Endodermal cell (in vitro differentiated cells): ENCODE data around the gene BICD1. TPM values are rescaled to one million over a fixed set of nuclear protein-coding genes. Genes with fewer than 3 reads are reported as not detected.

Source experiments
- DNase-seq: peaks from one replicate; pipeline ENCODE4 v3.0.0-alpha.2; 2017
- H3K27ac ChIP-seq: 2 replicates; pipeline ENCODE4 v1.5.1; 2013; ENCODE audit warnings: mild to moderate bottlenecking, low read depth, low read length, moderate library complexity
- H3K27me3 ChIP-seq: 2 replicates; pipeline ENCODE4 v1.6.1; 2013; ENCODE audit warnings: mild to moderate bottlenecking, low read length, moderate library complexity; ENCODE audit not compliant: insufficient read depth, control insufficient read depth, poor library complexity, severe bottlenecking
- H3K36me3 ChIP-seq: 2 replicates; pipeline ENCODE4 v1.7.0; 2013; ENCODE audit warnings: mild to moderate bottlenecking, low read length, moderate library complexity; ENCODE audit not compliant: control insufficient read depth, insufficient read depth
- H3K4me1 ChIP-seq: one replicate; pipeline ENCODE4 v1.7.0; 2013; ENCODE audit warnings: low read length; ENCODE audit not compliant: control insufficient read depth, insufficient read depth
- H3K4me3 ChIP-seq: 2 replicates; pipeline ENCODE4 v1.5.1; 2013; ENCODE audit warnings: mild to moderate bottlenecking, low read length, moderate library complexity
- H3K9ac ChIP-seq: 2 replicates; pipeline ENCODE4 v1.6.1; 2013; ENCODE audit warnings: mild to moderate bottlenecking, low read length, moderate library complexity; ENCODE audit not compliant: poor library complexity, severe bottlenecking; ENCODE audit errors: extremely low read depth
- H3K9me3 ChIP-seq: 2 replicates; pipeline ENCODE4 v1.6.1; 2013; ENCODE audit warnings: mild to moderate bottlenecking, low read length, moderate library complexity; ENCODE audit not compliant: control insufficient read depth
- H3K27ac Mint-ChIP-seq: 2 replicates; pipeline ENCODE4 v1.8.0; 2020; ENCODE audit warnings: mixed read lengths
- H3K27me3 Mint-ChIP-seq: 2 replicates; pipeline ENCODE4 v1.8.0; 2021; ENCODE audit warnings: mild to moderate bottlenecking, mixed read lengths; ENCODE audit not compliant: insufficient read depth
- H3K36me3 Mint-ChIP-seq: 2 replicates; pipeline ENCODE4 v1.8.0; 2020; ENCODE audit warnings: low read depth, mixed read lengths
- H3K4me1 Mint-ChIP-seq: 2 replicates; pipeline ENCODE4 v1.8.0; 2020; ENCODE audit warnings: mixed read lengths
- H3K4me3 Mint-ChIP-seq: 2 replicates; pipeline ENCODE4 v1.8.0; 2020; ENCODE audit warnings: mild to moderate bottlenecking, moderate library complexity, mixed read lengths
- H3K9me3 Mint-ChIP-seq: 2 replicates; pipeline ENCODE4 v1.8.0; 2020; ENCODE audit warnings: mild to moderate bottlenecking, mixed read lengths
- CTCF ChIP-seq: fragments of 200-600 bp; sonication (generic); conservative IDR thresholded peaks from 2 replicates; pipeline ENCODE4 v1.5.0; 2021; ENCODE audit warnings: antibody characterized with exemption, mild to moderate bottlenecking
- WGBS, 2 experiments: methylation state at CpG; one replicate each; pipeline versions ENCODE4 v1.1.5 to v1.1.7; 2013; ENCODE audit warnings: missing lambda C conversion rate in 2 of 2, mixed read lengths in 1 of 2; ENCODE audit not compliant: insufficient coverage in 1 of 2, insufficient read length in 1 of 2; 5-methylcytosine and 5-hydroxymethylcytosine counted together
- total RNA-seq, 2 donors: library from RNA; stranded (reverse); fragmentation: NEBNext Ultra II Directional in 1 of 2; extraction: Animal tissue kit (Norgen Biotek cat#: 25700) in 1 of 2; gene quantifications; 2 replicates in 1 of 2; 3 replicates in 1 of 2; pipeline ENCODE4 v1.2.1, GENCODE V29; 2021

Gene BICD1
- total RNA-seq, 2 donors from 2014 or later, result 56.0 to 101 TPM

GRCh38 chr12:32305163-32305562, 198.5 kb downstream of the BICD1 start:
- WGBS, 2 experiments, result no CpG with 5 or more reads among the region's 1 CpG
- no peaks in the 10 kb centered on the region for H3K9me3 ChIP-seq
- Mint-ChIP-seq H3K4me1 (peaks cover 27% of the 10 kb centered on the region), H3K27me3 (no peaks in the 10 kb centered on the region), H3K9me3 (no peaks in the 10 kb centered on the region), H3K36me3 (peaks cover 28% of the 10 kb centered on the region), H3K4me3 (no peak overlapping the region), H3K27ac (no peak overlapping the region)
- TF ChIP-seq CTCF, result no peak
- no peak overlapping the region for H3K4me3 ChIP-seq
- DNase-seq, result no peak
- H3K27ac ChIP-seq, result no peak overlapping the region
- peaks cover 12% of the 10 kb centered on the region for H3K4me1 ChIP-seq
- H3K36me3 ChIP-seq, result no peaks in the 10 kb centered on the region
- H3K27me3 ChIP-seq, result no peaks in the 10 kb centered on the region
- H3K9ac ChIP-seq, result no peak overlapping the region

GRCh38 chr12:32307326-32307725, 200.7 kb downstream of the BICD1 start:
- TF ChIP-seq CTCF, result no peak
- H3K27ac ChIP-seq, result no peak overlapping the region

GRCh38 chr12:32309811-32310736, 203.4 kb downstream of the BICD1 start:
- Histone ChIP-seq H3K9ac (no peak overlapping the region), H3K4me3 (no peak overlapping the region), H3K9me3 (no peaks in the 10 kb centered on the region), H3K27me3 (no peaks in the 10 kb centered on the region), H3K4me1 (peaks cover 14% of the 10 kb centered on the region), H3K36me3 (no peaks in the 10 kb centered on the region), H3K27ac (no peak overlapping the region)
- WGBS, 2 experiments, result 92 to 93% methylated on average over 9 of the region's 10 CpGs
- Mint-ChIP-seq H3K27ac (peak overlapping the region; percentile 37), H3K4me1 (peaks cover 44% of the 10 kb centered on the region), H3K36me3 (peaks cover 19% of the 10 kb centered on the region), H3K9me3 (no peaks in the 10 kb centered on the region), H3K4me3 (no peak overlapping the region), H3K27me3 (no peaks in the 10 kb centered on the region)
- no peak for DNase-seq
- TF ChIP-seq CTCF, result no peak

More at GRCh38 chr12:32307326-32307725, 200.7 kb downstream of the BICD1 start:
- Mint-ChIP-seq H3K36me3 (peaks cover 27% of the 10 kb centered on the region), H3K4me1 (peaks cover 39% of the 10 kb centered on the region), H3K27ac (peak overlapping the region; percentile 53), H3K9me3 (no peaks in the 10 kb centered on the region), H3K27me3 (no peaks in the 10 kb centered on the region), H3K4me3 (no peak overlapping the region)
- H3K27me3 ChIP-seq, result no peaks in the 10 kb centered on the region
- H3K9me3 ChIP-seq, result no peaks in the 10 kb centered on the region
- WGBS, 2 experiments, result 82 to 94% methylated on average over 2 to 3 of the region's 3 CpGs
- H3K9ac ChIP-seq, result no peak overlapping the region
- H3K4me1 ChIP-seq, result peaks cover 14% of the 10 kb centered on the region
- no peak for DNase-seq
- H3K36me3 ChIP-seq, result no peaks in the 10 kb centered on the region
- no peak overlapping the region for H3K4me3 ChIP-seq
